Body of pancreas (tissue), 4 donors: ENCODE results near the gene ATXN7L1.

Experiments
- POLR2A ChIP-seq, 3 donors: fragments of 450-650 bp; IDR thresholded peaks; one replicate each; pipeline ENCODE4 v1.6.1; 2016; ENCODE audit warnings: antibody characterized with exemption in 3 of 3, mild to moderate bottlenecking in 2 of 3
- TF ChIP-seq, protein P1 (sequence below), 7 experiments: fragments of 450-650 bp in 4 of 7; fragments of 200-600 bp in 3 of 7; sonication (generic) in 3 of 7; IDR thresholded peaks; one replicate each; pipeline ENCODE4 v1.5.1; 2016 to 2019; ENCODE audit warnings: antibody characterized with exemption in 7 of 7

GRCh38 chr7:105743351-105744090 lies 132.9 kb downstream of the ATXN7L1 start:
- TF ChIP-seq, protein P1, sequence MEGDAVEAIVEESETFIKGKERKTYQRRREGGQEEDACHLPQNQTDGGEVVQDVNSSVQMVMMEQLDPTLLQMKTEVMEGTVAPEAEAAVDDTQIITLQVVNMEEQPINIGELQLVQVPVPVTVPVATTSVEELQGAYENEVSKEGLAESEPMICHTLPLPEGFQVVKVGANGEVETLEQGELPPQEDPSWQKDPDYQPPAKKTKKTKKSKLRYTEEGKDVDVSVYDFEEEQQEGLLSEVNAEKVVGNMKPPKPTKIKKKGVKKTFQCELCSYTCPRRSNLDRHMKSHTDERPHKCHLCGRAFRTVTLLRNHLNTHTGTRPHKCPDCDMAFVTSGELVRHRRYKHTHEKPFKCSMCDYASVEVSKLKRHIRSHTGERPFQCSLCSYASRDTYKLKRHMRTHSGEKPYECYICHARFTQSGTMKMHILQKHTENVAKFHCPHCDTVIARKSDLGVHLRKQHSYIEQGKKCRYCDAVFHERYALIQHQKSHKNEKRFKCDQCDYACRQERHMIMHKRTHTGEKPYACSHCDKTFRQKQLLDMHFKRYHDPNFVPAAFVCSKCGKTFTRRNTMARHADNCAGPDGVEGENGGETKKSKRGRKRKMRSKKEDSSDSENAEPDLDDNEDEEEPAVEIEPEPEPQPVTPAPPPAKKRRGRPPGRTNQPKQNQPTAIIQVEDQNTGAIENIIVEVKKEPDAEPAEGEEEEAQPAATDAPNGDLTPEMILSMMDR (IDR thresholded peaks at IDR 0.05): no peak
- TF ChIP-seq POLR2A (IDR thresholded peaks at IDR 0.05): no peak
